Muscle of leg (tissue), 11 donors: Measurements from ENCODE around the gene TPSD1. TPM values are rescaled to one million over a fixed set of nuclear protein-coding genes. Genes with fewer than 3 reads are reported as not detected.

Experiments used
- DNase-seq: peaks from one replicate; pipeline ENCODE4 v3.0.0; 2013
- H3K27ac ChIP-seq: one replicate; pipeline ENCODE4 v1.5.1; 2013; ENCODE audit warnings: mild to moderate bottlenecking, low read length, control low read depth
- H3K27me3 ChIP-seq: one replicate; pipeline ENCODE4 v1.6.1; 2013; ENCODE audit warnings: low read length; ENCODE audit not compliant: control insufficient read depth, insufficient read depth
- H3K36me3 ChIP-seq: one replicate; pipeline ENCODE4 v1.6.1; 2013; ENCODE audit warnings: low read length; ENCODE audit not compliant: control insufficient read depth, insufficient read depth
- H3K4me1 ChIP-seq: one replicate; pipeline ENCODE4 v1.6.1; 2013; ENCODE audit warnings: low read length; ENCODE audit not compliant: control insufficient read depth, insufficient read depth
- H3K4me3 ChIP-seq: one replicate; pipeline ENCODE4 v1.5.1; 2013; ENCODE audit warnings: low read length, control low read depth
- H3K9me3 ChIP-seq: replicated peaks from 2 replicates; pipeline ENCODE4 v1.6.1; 2013; ENCODE audit warnings: low read depth, low read length; ENCODE audit not compliant: control insufficient read depth
- WGBS: methylation state at CpG from one replicate; pipeline ENCODE4 v1.1.5; 2013; ENCODE audit warnings: missing lambda C conversion rate; ENCODE audit not compliant: insufficient coverage; 5-methylcytosine and 5-hydroxymethylcytosine counted together
- polyA plus RNA-seq, 8 donors: library from polyadenylated mRNA; unstranded; fragments of 120-200 nt; gene quantifications; one replicate each; pipeline versions ENCODE4 v1.2.1 to v1.2.3, GENCODE V29; 2013; ENCODE audit warnings: inconsistent platforms in 1 of 8, low replicate concordance in 1 of 8; ENCODE audit not compliant: insufficient read length in 8 of 8, insufficient read depth in 1 of 8
- total RNA-seq: library from RNA; stranded (reverse); fragments of 120-200 nt; gene quantifications from one replicate; pipeline ENCODE4 v1.2.4, GENCODE V29; 2013

Gene TPSD1
- total and polyA plus RNA-seq, 9 donors, result 0.14 to 0.34 (median 0.30) TPM; not detected in 6

DNA sequence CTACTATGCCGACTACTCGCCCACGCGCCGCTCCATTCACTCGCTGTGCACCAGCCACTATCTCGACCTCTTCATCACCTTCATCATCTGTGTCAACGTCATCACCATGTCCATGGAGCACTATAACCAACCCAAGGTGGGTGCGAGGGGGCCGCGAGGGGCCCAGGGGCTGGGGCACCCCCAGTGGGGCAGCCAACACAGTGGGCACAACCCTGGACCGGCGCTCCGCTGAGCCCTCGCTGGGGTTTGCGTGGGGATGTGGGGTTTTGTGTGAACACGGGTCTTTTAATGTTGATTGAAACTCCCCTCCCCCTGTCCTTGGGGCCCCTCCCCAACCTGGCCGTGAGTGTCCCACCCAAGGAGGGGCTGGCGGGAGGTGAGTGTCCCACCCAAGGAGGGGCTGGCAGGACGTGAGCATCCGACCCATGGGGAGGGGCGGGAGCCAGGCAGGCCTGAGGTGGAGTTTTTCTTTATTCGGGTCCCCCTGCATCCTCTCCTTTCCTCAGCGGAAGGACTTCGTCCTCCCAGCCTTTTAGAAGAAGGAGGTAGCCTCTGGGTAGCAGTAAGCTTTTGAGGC is 42.0 kb upstream of the TPSD1 start:
- Histone ChIP-seq H3K9me3 (no peaks in the 10 kb centered on the region), H3K4me1 (no peaks in the 10 kb centered on the region), H3K4me3 (no peak overlapping the region), H3K27me3 (no peaks in the 10 kb centered on the region), H3K36me3 (peaks cover 27% of the 10 kb centered on the region), H3K27ac (no peak overlapping the region)
- no peak for DNase-seq
- WGBS, result 92% methylated on average over 5 of the region's 25 CpGs

DNA sequence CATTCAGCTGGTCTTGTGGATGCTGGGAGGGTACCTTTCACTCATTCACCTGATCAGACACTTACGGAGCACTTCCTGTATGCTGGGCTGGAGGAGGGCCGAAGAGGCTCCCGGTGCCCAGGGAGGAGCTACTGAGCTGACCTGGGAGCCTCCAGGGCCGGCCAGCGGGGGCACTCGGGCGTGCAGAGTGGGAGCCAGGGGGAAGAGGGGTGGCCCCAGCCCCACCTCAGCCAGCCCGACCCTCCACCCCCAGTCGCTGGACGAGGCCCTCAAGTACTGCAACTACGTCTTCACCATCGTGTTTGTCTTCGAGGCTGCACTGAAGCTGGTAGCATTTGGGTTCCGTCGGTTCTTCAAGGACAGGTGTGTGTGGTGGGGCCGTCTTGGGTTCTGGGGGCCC is 41.1 kb upstream of the TPSD1 start:
- Histone ChIP-seq H3K4me3 (no peak overlapping the region), H3K27me3 (no peaks in the 10 kb centered on the region), H3K27ac (no peak overlapping the region), H3K4me1 (no peaks in the 10 kb centered on the region), H3K9me3 (no peaks in the 10 kb centered on the region), H3K36me3 (peaks cover 28% of the 10 kb centered on the region)
- 87% methylated on average over 13 of the region's 16 CpGs for WGBS
- DNase-seq, result no peak

DNA sequence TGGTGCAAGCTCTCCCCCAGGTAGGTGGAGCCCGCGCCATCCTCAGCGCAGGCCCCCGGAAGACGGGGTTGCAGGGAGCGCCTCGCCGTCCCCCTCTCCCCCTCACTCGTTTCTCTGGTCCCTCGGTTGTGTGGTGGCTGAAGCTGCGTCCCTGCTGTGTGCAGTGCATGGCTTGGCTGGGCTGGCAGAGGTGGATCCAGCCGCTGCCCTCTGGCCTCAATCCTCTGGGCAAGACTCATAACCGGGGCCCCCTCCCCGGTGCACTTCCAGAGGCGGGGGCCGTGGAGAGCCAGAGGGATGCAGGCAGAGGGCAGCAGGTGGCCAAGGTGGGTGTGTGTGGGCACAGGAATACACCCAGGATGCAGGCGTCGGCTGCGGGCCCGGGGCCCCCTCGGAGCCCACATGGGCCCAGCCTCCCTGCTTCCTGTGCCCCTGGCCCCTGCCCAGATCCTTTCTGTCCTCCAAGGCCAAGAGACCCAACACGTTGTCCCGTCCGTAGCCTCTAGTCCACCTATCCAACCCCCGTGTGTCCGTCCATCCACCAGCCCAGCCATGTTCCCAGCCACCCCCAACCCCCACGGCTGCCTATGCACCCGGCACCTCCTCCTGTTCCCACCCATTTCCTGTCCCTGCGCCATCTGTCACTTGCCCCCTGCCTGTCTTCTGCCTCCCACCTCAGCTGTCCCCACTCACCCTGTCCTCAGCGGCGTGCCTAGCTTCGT is 40.1 kb upstream of the TPSD1 start:
- Histone ChIP-seq H3K27me3 (no peaks in the 10 kb centered on the region), H3K9me3 (no peaks in the 10 kb centered on the region), H3K4me3 (no peak overlapping the region), H3K4me1 (peaks cover 1% of the 10 kb centered on the region), H3K27ac (no peak overlapping the region), H3K36me3 (peaks cover 30% of the 10 kb centered on the region)
- WGBS, result 71% methylated on average over 25 of the region's 32 CpGs
- no peak for DNase-seq

DNA sequence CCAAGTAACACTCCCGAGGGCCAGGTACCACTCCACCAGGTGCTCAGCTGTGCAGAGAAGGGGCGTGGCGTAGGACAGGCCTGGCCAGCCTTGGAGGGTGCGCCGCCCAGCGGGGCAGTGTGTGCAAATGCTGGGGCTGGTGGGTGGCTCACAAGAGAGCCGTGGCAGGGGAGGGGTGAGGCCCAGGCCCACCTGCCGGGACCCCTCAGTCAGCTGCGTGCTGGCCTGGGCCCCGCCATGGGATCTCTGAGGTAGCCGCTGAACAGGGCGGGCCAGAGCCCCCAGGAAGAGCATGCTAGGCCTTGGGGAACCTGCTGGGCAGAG is 39.6 kb upstream of the TPSD1 start:
- no peak for DNase-seq
- peaks cover 30% of the 10 kb centered on the region for H3K36me3 ChIP-seq
- H3K4me1 ChIP-seq, result peaks cover 6% of the 10 kb centered on the region
- H3K9me3 ChIP-seq, result no peaks in the 10 kb centered on the region
- H3K27me3 ChIP-seq, result no peaks in the 10 kb centered on the region
- H3K27ac ChIP-seq, result no peak overlapping the region
- WGBS, result 86% methylated on average over 12 of the region's 12 CpGs
- H3K4me3 ChIP-seq, result no peak overlapping the region

DNA sequence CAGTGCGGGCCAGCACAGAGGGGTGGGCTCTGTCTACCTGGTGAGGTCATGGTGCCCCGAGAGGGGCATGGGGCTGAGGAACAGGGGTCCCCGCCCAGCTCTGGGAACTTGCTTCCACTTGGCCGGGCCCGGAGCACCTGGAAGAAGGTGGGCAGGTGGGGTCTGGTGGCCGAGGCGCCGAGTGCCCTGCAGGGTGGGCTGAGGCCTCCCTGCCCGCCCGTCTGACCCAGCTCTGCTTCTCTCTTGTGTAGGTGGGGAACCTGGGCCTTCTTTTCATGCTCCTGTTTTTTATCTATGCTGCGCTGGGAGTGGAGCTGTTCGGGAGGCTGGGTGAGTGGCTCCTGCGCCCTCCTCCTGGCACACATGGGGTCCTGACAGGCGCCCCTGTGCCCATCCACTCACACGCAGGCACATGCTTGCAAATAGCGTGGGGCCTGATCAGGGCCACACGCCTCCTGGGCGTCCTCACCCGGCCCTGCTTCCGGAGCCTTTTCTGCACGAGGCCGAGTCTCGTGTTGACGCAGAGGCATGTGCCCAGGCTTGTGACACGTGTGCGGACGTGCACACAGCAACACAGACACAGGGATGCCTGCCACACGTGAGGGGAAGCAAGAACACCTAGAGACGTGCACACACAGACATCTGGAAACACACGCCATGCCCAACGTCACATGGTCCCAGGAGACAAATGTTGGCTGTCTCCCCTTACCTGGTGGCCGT is 39.0 kb upstream of the TPSD1 start:
- H3K36me3 ChIP-seq, result peaks cover 26% of the 10 kb centered on the region
- no peak overlapping the region for H3K4me3 ChIP-seq
- H3K27ac ChIP-seq, result no peak overlapping the region
- no peaks in the 10 kb centered on the region for H3K27me3 ChIP-seq
- peaks cover 9% of the 10 kb centered on the region for H3K4me1 ChIP-seq
- WGBS, result 89% methylated on average over 32 of the region's 32 CpGs
- H3K9me3 ChIP-seq, result no peaks in the 10 kb centered on the region
- DNase-seq, result no peak

DNA sequence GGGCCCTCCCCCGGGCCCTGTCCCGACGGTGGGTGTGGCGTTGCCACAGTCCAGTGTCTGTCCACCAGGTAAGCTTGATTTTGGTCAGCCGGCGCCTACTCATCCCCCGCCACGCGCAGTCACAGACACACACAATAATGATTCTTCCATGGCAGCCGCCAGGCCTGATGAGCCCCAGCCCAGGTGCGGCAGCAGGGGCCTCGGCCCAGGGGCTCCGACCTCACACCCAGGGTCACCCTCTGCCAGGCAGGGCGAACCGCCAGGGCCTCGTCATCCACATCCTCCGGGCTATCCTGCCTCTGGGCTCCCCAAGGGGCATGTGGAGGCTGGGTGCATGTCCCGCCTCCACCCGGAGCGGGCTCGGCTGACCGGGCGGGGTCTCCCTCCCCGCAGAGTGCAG is 38.3 kb upstream of the TPSD1 start:
- H3K9me3 ChIP-seq, result no peaks in the 10 kb centered on the region
- DNase-seq, result no peak
- peaks cover 26% of the 10 kb centered on the region for H3K36me3 ChIP-seq
- no peaks in the 10 kb centered on the region for H3K27me3 ChIP-seq
- H3K27ac ChIP-seq, result no peak overlapping the region
- WGBS, result 84% methylated on average over 24 of the region's 24 CpGs
- peaks cover 9% of the 10 kb centered on the region for H3K4me1 ChIP-seq
- H3K4me3 ChIP-seq, result no peak overlapping the region

DNA sequence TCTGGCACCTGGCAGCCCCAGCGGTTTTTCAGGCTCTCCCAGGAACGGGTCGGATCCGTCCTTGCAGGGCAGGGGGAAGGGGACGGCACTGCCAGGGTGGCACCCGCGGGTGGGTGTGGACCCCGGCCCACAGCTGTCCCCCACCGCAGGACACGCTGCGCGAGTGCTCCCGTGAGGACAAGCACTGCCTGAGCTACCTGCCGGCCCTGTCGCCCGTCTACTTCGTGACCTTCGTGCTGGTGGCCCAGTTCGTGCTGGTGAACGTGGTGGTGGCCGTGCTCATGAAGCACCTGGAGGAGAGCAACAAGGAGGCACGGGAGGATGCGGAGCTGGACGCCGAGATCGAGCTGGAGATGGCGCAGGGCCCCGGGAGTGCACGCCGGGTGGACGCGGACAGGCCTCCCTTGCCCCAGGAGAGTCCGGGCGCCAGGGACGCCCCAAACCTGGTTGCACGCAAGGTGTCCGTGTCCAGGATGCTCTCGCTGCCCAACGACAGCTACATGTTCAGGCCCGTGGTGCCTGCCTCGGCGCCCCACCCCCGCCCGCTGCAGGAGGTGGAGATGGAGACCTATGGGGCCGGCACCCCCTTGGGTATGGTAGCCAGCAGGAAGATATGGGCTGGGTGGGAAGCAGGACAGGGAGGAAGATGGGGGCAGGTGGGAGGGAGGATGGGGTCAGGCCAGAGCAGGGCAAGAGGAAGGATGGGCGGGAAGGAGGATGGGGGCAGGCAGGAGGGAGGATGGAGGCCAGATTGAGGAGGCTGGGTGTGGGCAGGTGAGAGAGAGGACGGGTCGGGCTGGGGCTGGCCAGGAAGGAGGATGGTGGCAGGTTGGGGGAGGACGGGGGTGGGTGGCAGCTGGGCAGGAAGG is 37.6 kb upstream of the TPSD1 start:
- Histone ChIP-seq H3K27me3 (no peaks in the 10 kb centered on the region), H3K9me3 (no peaks in the 10 kb centered on the region), H3K36me3 (peaks cover 26% of the 10 kb centered on the region), H3K4me1 (peaks cover 9% of the 10 kb centered on the region), H3K27ac (no peak overlapping the region), H3K4me3 (no peak overlapping the region)
- WGBS, result 87% methylated on average over 47 of the region's 49 CpGs
- DNase-seq, result no peak

DNA sequence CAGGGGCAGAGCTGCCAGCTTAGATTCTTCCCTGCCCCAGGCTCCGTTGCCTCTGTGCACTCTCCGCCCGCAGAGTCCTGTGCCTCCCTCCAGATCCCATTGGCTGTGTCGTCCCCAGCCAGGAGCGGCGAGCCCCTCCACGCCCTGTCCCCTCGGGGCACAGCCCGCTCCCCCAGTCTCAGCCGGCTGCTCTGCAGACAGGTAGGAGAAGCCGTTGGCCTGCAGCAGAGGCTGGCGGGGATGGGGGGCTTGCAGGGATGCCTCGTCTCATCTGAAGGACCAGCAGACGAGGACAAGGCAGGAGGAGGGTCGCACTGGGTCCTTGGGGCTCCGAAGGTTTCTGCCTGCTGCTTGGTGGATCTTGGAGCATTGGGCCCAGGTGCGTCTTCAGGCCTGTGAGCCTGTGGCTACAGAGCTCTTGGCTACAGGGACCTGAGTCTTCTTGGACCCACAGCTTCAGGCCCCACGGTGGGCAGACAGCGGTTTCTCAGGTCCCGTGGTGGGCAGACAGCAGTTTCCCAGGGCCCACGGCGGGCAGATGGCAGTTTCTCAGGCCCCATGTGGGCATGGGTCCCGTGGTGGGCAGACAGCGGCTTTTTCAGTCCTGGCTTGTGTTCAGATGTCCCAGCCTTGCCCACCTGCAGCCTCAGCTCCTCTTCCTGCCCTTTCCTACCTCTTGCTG is 36.8 kb upstream of the TPSD1 start:
- 84% methylated on average over 22 of the region's 24 CpGs for WGBS
- H3K9me3 ChIP-seq, result no peaks in the 10 kb centered on the region
- H3K36me3 ChIP-seq, result peaks cover 22% of the 10 kb centered on the region

DNA sequence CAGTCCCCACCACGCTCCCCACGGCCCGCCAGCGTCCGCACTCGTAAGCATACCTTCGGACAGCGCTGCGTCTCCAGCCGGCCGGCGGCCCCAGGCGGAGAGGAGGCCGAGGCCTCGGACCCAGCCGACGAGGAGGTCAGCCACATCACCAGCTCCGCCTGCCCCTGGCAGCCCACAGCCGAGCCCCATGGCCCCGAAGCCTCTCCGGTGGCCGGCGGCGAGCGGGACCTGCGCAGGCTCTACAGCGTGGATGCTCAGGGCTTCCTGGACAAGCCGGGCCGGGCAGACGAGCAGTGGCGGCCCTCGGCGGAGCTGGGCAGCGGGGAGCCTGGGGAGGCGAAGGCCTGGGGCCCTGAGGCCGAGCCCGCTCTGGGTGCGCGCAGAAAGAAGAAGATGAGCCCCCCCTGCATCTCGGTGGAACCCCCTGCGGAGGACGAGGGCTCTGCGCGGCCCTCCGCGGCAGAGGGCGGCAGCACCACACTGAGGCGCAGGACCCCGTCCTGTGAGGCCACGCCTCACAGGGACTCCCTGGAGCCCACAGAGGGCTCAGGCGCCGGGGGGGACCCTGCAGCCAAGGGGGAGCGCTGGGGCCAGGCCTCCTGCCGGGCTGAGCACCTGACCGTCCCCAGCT is 35.7 kb upstream of the TPSD1 start:
- Histone ChIP-seq H3K4me1 (peaks cover 9% of the 10 kb centered on the region), H3K27me3 (no peaks in the 10 kb centered on the region), H3K9me3 (no peaks in the 10 kb centered on the region), H3K36me3 (peaks cover 16% of the 10 kb centered on the region), H3K4me3 (no peak overlapping the region), H3K27ac (no peak overlapping the region)
- WGBS, result 91% methylated on average over 55 of the region's 55 CpGs
- no peak for DNase-seq

More for the DNA sequence above, 36.8 kb upstream of the TPSD1 start:
- Histone ChIP-seq H3K4me3 (no peak overlapping the region), H3K27me3 (no peaks in the 10 kb centered on the region), H3K27ac (no peak overlapping the region), H3K4me1 (peaks cover 9% of the 10 kb centered on the region)
- DNase-seq, result no peak
